Medulla oblongata (tissue), 1 donor: ENCODE measurements around the gene TMIE.
"Not testable (repeated sequence)": the region's sequence is repeated elsewhere in the genome, so short reads cannot be mapped to it uniquely, and the experiment has no call there.

Experiments
- DNase-seq: peaks from one replicate; pipeline ENCODE4 v3.0.0-alpha.2; 2015; ENCODE audit errors: extremely low spot score

Gene TMIE

DNA sequence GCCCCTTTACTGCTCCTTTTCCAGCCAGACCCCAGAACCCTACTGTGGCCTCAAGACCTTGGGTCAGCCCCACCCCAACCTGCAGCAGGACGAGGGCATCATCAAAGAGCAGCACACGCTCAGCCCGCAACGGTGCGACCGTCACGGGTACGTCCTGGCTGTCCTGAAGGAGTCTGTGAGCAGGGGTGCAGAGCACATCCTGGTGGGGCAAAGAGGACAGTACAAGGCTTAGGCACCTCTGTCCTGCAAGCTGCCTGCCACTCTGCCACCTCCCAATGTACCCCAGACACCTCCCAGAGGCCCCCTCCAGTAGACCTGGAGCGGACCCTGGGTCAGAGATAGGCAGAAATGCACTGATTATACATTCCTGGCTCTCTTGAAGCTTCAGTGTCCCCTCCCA lies 15.7 kb upstream of the TMIE start:
- DNase-seq = no peak

DNA sequence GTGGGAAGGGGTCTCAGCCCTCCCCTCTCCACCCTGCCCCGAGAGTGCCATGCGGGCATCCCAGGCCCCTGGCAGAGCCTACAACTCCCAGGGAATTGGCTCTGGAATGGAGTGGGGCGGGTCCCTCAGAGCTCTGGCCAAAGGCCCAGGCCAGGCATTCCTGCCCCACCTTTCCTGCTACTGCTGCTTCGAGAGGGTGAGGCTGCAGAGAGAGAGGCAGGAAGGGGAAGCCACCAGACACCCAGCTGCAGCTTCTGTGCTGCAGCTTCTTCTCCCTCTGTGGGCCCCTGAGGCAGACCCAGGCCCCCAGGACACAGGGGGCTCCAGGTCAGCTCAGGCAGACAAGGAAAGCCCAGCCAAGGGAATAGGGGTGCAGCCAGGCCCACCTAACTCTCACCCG lies 10.4 kb upstream of the TMIE start:
- no peak for DNase-seq

DNA sequence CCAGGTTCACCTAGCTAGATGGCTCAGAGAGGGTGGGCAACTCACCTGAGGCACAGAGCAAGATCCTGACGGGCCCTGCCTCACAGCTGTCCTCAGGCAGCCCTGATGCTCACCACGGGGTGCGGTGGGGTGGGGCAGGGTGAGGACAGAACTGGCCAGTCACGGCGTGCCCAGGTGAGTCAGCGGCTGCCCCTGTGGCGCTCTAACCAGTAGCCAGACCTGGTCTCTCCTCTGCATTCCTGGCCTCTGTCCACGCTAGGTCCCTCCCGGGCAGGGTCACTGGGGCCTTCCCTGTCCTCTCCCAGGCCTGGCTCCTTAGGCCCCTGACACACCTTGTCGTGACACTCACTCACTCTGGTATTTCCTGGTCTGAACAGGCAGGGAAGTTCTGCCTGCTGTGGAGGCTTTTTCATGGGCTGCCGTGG lies 8.6 kb upstream of the TMIE start:
- no peak for DNase-seq

DNA sequence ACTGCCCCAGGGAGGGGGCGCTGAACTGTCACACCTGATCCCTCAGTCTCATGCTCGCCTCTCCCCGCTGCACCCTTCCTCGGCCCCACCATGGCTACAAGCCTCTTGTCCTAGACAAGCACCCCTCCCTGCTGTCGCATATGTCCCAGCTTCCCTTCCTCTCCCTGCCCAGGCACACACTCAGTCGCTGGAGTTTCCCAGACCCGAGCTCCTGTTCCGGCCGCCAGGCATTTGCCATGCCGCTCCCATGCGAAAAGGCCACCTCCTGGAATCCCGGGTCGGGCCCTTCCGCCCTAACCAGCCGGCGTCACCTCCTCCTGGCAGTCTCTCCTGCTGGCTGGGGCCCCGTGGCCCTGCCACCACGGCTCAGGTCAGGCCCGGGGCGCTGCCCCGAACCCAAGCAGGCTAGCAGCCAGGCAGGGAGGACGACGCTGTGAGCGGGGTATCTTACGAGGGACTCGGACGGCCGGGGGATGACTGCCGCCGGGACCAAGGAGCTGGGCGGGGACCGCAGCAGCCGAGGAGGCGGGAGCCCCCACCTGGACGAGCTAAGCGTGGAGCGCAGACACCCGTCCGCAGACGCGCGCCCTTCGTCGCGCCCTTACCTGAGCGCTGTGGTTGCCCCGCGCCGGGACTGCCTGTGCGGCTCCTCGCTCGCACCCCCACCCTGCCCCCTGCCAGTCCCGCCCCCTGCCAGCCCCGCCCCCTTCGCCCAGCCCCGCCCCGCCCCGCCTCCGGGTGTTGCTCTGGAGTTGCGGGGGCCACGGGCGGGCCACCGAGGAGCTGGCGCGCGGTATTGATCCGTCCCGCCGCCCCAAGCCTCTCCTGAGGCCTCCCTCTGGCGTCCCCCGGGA lies 7.9 kb upstream of the TMIE start, which contains the start of gene ALS2CL:
Gene ALS2CL (minus strand): TSS at position 642 of the 854 bp plus-strand sequence. CDS start 4,239 bp downstream, outside the sequence.
- DNase-seq = no peak

DNA sequence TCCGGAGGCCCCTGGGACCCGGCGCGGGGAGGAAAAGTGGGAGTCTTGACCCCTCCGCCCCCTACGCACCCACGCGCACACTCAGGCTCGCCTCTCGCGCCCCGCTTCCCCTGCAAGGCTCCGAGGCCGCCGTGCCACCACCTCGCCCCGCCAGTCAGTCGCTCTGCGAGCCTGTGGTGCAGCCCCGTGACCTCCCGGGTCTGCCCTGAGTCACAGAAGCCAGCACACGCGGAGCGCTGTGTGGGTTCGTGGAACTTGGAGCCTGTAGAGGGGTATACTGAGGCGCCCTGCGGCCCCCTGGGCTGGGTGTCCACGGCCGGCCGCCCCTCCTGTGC lies 7.3 kb upstream of the TMIE start:
- DNase-seq = no peak

DNA sequence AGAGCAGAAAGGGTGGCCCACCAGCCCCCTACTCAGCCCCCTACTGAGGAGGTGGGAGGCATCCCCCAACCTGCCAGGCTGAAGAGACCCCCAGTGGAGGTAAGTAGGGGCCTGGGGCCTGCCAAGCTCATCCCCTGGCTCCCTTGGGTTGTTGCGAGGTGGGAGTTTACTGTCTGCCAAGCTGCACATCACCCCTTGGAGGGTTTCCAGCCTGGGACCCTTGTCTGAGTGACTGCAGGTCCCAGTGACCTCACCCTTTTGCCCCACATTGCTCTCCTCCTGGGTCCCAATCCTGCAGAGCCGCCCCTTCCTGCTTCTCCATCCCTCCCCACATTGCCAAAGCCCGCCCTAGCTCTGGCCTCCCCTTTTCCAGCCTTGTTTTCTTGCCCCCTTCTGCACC lies 6.7 kb upstream of the TMIE start:
- DNase-seq = no peak

DNA sequence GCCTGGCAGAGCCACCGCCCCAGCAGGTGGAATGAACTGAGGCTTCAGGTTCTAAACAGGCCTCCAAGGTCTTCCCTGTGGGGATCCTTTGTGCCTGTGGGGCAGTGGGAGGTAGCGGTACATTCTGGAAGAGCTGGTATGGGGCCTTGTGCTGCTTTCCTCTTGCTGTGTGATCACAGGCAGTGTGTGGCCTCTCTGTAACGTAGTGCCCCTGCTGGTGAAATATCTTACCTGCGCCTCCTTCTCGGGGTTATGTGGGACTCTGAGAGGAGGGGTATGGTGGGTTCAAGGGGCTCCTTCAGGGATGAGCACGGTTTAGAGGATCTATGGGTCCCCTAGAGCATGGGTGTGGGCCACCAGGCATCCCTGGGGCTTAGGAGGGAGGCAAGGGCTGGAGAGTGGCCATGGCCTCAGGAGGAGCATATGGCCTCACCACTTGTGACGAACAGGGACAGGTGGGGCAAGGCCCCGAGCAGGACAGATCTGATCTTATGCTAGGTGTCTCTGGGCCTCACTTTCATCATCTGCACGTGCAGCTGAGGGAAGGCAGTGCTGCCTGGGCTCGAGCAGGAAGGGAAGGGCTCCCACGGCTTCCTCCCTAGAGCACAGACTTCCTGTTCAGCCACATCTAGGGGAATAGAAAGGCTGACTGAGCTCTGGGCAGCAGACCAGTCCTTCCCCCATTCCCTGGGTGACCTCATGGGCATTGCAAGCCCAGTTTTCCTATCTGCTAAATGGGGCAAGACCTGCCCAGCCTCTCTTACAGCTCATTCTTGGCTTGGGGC lies 5.8 kb upstream of the TMIE start:
- DNase-seq = peak; percentile 67

DNA sequence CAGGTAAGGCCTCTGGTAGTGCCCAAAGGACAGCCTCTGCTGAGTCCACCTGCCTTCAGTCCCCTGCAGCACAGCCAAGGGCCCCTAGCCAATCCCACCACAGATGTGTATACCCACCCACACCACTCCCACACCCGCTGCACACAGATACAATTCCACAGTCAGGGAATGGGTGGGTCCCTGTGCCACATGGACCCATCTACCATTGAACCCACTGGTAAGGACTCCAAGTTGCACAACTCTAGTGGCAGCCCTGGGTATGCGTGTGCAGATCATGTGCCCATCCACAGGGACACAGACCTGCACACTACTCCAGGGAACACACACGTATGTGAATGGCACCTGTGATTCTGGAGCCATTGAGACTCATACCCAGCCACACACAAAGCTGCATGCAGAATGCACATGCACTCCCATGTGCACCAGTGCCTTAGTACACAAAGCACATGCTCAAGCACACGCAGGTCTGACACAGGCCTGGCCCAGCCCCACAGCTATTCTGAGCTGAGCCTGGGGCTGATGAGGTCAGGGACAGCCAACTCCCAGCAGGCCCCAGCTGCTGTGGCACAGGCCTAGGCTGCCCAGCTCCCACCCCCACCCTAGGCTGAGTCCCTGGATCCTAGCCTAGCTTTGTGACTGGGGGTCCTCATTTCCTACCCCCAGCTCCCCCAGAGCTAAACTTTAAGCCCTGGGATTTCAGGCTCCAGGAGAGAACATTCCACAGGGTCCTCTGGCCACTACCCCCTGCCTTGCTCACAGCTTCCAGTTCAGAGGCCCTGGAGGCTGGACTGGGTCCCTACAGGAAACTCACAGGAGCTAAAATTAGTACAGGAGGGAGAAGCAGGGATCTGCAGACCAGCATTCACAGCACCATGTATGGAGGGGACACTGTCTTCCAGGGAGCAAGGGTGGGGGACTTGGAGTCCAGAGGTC lies 5.0 kb upstream of the TMIE start:
- no peak for DNase-seq

DNA sequence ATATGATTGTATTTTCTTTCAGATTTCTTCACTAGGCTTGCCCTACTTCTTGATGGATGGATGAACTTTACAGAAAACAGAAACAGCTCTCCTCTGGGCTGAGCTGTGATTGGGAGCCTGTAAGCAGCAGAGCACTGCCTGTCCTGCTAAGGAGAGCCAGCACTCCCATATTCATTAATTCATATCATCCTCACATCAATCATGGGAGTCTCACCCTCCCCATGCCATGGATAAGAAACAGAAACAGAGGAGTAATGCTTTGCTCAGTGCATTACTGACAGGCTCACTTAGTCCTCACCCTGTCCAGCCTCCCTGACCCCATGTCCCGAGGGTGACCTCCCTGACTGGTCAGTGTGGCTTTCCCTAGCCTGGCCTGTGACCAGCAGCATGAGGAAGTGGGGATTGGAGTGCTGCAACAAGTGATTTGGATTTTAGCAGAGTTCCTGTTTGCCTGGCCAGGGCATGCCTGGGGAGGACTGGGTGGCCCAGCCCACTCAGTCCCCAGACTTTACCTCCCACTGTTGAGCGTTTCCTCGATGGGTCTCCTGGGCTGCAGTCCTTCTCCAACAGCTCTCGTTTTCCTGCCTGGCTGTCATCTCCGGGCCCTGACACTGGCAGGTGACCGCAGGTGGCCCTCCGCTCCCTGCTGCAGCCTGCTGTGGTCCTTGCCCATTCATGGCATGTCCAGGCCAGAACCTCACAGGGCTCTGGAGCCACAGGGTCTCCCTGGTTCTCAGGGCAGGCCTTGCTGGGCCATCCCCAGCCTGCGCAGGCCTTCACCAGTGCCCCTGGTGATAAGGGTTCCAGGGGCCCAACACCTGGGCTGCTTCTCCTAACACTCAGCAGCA lies 1.3 kb upstream of the TMIE start:
- peak; percentile 76 for DNase-seq

DNA sequence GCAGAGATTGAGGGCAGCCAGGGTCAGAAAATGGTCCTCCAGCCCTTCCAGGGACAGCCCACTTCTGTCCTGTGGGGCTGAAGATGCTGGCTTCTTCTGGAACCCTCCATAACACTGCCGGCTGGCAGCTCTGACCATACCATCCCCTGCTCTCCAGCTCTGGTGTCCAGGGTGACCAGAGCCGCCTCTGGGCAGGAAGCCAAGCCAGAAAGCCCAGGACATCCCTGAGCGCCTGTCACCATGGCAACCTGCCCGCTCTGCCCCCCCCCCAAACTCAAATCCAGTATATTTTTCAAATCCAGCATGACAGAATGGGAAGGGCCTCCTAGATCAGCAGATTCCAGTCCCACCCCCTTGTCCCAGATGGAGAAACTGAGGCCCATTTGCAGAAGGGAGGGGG lies 420 bp upstream of the TMIE start:
- peak; percentile 81 for DNase-seq

DNA sequence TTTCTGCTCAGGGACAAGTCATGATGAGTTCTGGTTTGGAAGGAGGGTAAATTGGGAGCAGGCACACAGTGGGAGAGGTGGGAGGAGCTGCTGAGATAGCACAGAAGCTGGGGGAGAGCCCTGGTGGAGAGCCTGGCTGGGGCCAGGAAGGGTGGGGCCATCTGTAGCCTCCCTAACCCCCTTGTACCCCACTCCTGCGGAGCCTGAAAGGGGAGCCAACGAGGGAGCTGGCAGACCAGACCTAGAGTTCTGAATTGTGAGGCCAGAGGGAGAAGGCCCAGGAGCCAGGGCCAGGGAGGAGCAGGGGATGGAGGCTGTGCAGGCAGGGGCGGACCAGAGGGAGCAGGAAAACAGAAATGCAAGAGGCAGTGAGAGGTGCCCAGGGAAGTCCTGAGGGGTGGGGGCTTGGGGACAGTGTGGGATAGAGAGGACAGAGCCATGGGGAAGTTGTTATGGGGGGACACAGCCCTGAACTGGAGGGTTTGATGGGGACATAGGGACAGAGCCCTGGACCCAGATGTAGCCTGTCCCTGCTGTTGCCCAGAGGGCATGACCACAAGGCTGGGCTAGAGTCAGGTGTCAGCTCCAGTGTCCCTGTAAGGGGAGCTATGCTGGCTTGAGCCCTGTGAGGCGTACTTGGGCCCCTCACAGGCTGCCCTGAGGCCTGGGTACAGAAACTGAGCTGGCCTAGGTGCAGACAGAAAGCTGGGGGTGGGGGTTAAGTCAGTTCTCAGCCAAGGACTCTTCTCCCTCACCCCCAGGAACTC lies 1.2 kb downstream of the TMIE start:
- no peak for DNase-seq

DNA sequence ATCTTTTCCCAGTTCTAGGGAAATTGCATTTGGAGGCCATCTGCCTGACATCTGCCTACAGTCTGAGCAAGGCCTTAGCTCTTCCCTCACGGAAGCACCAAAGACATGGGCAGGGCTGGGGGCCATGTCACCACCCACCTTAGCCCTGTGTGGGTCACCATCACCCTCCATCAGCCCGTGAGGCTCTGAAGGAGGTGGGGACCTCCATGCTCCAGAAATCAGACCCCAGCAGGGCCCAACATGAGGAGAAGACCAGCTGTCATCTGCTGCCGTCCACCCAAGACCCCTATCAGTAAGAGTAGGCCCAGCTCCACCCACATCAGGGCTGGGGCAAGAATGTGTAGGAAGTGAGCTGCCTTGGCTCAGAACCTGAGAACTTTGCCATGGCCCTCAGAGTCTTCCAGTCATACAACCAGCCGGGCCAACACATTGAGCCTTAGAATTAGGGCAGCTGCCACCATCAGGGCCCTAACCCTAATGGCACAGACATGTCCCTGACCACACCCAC lies 1.9 kb downstream of the TMIE start:
- DNase-seq = no peak

DNA sequence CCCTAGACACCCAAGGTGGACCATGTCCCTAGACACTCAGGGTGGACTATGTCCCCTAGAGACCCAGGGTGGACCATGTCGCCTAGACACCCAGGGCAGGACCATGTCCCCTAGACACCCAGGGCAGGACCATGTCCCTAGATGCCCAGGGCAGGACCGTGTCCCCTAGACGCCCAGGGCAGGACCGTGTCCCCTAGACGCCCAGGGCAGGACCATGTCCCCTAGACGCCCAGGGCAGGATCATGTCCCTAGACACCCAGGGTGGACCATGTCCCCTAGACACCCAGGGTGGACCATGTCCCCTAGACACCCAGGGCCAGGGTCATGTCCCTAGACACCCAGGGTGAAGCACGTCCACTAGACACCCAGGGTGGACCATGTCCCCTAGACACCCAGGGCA lies 3.2 kb downstream of the TMIE start:
- DNase-seq = not testable (repeated sequence)

DNA sequence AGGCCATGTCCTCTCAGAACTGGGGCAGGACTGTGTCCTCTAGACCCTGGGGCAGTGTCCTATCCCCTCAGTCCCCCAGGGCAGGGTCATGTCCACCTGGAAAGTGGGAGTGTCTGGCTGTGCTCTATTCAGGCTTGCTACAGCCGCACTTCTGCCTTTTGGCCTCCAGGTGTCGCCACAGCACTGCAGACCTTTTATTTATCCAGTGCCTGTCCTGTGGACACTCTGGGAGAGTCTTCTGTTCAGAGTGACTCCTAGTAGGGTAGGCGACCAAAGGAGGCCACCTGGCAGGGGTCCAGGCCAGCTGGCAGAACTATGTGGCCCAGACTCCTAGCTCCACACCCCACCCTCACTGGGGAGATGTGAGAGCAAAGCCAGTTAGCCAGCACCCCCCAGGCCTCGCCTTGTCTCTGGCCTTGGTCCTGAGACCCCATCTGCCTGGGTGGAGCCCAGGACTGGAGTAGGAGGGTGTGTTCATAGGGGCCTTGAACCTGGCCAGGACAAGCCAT lies 3.9 kb downstream of the TMIE start:
- peak; percentile 78 for DNase-seq

DNA sequence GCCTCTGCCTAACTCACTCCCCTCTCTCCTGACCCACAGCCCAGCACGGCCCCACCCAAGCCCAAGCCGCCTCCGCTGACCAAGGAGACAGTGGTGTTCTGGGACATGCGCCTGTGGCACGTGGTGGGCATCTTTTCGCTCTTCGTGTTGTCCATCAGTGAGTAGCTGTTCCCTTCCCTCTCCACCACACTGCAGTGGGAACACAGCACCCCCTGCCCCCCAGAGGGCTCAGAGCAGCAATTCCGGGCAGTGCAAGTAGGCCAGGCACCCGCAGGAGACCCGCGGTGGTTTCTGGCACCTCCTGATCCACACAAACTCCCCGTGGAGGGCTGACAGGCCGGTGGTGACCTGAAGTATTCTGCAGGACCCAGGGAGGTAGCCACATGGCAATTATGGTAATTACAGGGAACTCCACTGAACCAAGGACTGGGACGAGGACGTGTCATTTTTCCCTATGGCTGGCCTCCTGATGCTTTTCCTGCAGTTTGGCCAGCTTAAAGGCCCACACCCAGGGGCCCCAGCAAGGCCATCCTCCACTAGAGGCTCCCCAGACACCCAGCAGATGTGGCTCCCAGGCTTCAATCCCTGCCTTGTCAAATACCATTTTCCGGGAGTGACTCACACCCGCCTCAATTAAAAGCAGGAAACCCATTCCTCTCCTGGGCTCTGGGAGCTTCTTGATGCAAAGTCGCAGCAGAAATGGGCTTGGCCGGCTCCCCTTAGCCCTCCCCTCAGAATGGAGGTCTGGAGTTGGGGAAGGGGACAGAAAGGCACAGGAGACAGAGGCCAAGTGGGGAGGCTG lies 4.8 kb downstream of the TMIE start:
- DNase-seq = no peak

DNA sequence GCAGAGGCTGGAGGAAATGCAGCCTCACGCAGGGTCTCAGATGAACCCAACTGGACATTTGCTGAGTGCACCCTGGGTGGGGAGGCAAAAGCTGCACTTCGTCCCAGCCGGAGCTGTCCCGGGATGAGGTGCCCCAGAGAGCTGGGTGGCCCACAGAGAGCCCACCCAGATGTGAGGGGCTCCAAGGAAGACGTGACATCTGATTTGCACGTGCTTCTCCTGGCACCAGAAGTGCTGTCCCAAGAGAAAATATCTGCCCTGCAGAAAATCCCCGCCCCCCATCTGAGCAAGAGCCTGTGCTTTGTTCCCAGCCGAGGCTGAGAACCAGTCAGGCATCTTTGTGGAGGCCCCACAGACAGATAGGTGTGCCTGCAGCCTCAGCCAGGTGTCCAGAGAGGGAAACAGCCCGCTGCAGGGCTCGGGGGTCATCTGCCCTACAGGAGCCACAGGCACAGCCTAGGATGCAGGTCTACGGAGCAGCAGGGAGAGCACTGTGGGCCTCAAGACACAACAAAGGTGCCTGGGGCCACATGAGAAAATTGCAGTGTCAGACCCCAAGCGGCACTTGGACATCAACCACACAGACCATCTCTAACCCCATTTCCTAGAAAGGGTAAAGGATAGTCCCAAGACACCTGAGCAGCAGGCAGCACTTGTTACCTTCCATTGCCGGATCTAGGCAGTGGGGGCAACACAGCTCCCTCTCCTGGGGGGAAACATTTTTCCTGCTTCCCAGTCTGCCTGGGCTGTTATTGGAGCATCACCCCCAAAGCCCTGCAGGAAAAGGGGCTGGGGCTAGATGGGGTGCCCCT lies 5.8 kb downstream of the TMIE start:
- no peak for DNase-seq

DNA sequence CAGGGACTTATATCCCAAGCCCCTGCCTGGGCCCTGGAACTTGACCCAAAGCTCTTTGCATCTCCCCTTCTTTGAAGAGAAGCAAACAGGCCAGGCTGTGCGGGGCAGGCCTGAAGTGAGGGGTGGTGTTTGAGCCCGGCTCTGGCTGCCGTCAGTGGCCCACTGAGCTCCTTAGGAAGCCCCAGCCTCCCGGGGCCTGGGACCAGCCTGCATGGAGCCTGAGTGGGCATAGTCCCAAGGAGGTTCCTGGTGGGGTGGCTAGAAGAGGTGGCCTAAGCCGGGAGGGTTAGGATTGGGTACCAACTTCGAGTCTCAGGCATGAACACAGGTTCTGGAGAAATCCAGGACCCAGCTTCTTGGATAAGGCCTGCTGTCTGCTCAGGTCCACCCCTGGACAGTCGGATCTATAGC lies 6.4 kb downstream of the TMIE start:
- no peak for DNase-seq
